ENCODE results near the gene CTBP1. TPM values are rescaled to one million over a fixed set of nuclear protein-coding genes. Genes with fewer than 3 reads are reported as not detected.

Gene CTBP1
- total RNA-seq, 1 donor from 2014 or later: 165 TPM

- Mint-ChIP-seq H3K36me3 (peaks cover 22% of the 10 kb centered on the region), H3K27ac (peak overlapping the region; percentile 92), H3K9me3 (no peaks in the 10 kb centered on the region), H3K4me1 (ENCODE audit: unreplicated experiment) (peaks cover 21% of the 10 kb centered on the region), H3K4me3 (peak overlapping the region; percentile 89), H3K27me3 (no peaks in the 10 kb centered on the region)
- TF ChIP-seq CTCF (conservative IDR thresholded peaks at IDR 0.05): no peak
- DNase-seq (ENCODE audit: extremely low spot score, unreplicated experiment): no peak
These were observed 1.1 kb downstream of the CTBP1 start for GRCh38 chr4:1247864-1248244.

- H3K27ac Mint-ChIP-seq: peak overlapping the region; percentile 92
- peaks cover 17% of the 10 kb centered on the region for H3K36me3 Mint-ChIP-seq
- TF ChIP-seq CTCF (conservative IDR thresholded peaks at IDR 0.05): no peak
- peak overlapping the region; percentile 89 for H3K4me3 Mint-ChIP-seq
- H3K4me1 Mint-ChIP-seq (ENCODE audit: unreplicated experiment): peaks cover 26% of the 10 kb centered on the region
- H3K27me3 Mint-ChIP-seq: no peaks in the 10 kb centered on the region
- DNase-seq (ENCODE audit: extremely low spot score, unreplicated experiment): peak; percentile 66
- no peaks in the 10 kb centered on the region for H3K9me3 Mint-ChIP-seq
These were observed 1.7 kb downstream of the CTBP1 start for GRCh38 chr4:1246901-1247863.

- Mint-ChIP-seq H3K27ac (peak overlapping the region; percentile 92), H3K4me3 (peak overlapping the region; percentile 89), H3K27me3 (no peaks in the 10 kb centered on the region), H3K9me3 (no peaks in the 10 kb centered on the region), H3K4me1 (ENCODE audit: unreplicated experiment) (peaks cover 26% of the 10 kb centered on the region), H3K36me3 (peaks cover 11% of the 10 kb centered on the region)
- TF ChIP-seq CTCF (conservative IDR thresholded peaks at IDR 0.05): no peak
- no peak for DNase-seq (ENCODE audit: extremely low spot score, unreplicated experiment)
These were observed 2.6 kb downstream of the CTBP1 start for GRCh38 chr4:1246111-1246881.

GRCh38 chr4:1245481-1246051 lies 3.4 kb downstream of the CTBP1 start:
- DNase-seq (ENCODE audit: extremely low spot score, unreplicated experiment): no peak
- H3K36me3 Mint-ChIP-seq: peaks cover 5% of the 10 kb centered on the region
- TF ChIP-seq CTCF (conservative IDR thresholded peaks at IDR 0.05): no peak
- peaks cover 26% of the 10 kb centered on the region for H3K4me1 Mint-ChIP-seq (ENCODE audit: unreplicated experiment)
- H3K4me3 Mint-ChIP-seq: peak overlapping the region; percentile 52
- H3K27me3 Mint-ChIP-seq: no peaks in the 10 kb centered on the region
- H3K9me3 Mint-ChIP-seq: no peaks in the 10 kb centered on the region
- no peak overlapping the region for H3K27ac Mint-ChIP-seq

- Mint-ChIP-seq H3K27me3 (no peaks in the 10 kb centered on the region), H3K4me3 (peak overlapping the region; percentile 52), H3K36me3 (peaks cover under 1% of the 10 kb centered on the region), H3K4me1 (ENCODE audit: unreplicated experiment) (peaks cover 26% of the 10 kb centered on the region), H3K27ac (no peak overlapping the region), H3K9me3 (no peaks in the 10 kb centered on the region)
- TF ChIP-seq CTCF (conservative IDR thresholded peaks at IDR 0.05): no peak
- no peak for DNase-seq (ENCODE audit: extremely low spot score, unreplicated experiment)
These were observed 3.9 kb downstream of the CTBP1 start for GRCh38 chr4:1244978-1245471.

Measured in type B pancreatic cell (in vitro differentiated cells).